Adrenal gland (tissue), 5 donors: ENCODE results near the gene ARID5A.

Source experiments
- CTCF ChIP-seq, 6 experiments: fragments of 450-650 bp in 4 of 6; fragments of 200-600 bp in 2 of 6; sonication (generic) in 1 of 6; IDR thresholded peaks; 1 replicate in 5 of 6; 2 replicates in 1 of 6; pipeline versions ENCODE4 v1.5.1 to v1.8.0; 2016 to 2021; ENCODE audit warnings: antibody characterized with exemption in 6 of 6, mild to moderate bottlenecking in 2 of 6, moderate library complexity in 1 of 6
- POLR2A ChIP-seq, 2 donors: fragments of 450-650 bp; IDR thresholded peaks; one replicate each; pipeline ENCODE4 v1.6.1; 2017; ENCODE audit warnings: antibody characterized with exemption in 2 of 2, mild to moderate bottlenecking in 2 of 2, moderate library complexity in 1 of 2
- donor health status: DM: no; HTN: no; CAD: no.

- TF ChIP-seq CTCF (IDR thresholded peaks at IDR 0.05) (no peak), POLR2A (IDR thresholded peaks at IDR 0.05) (no peak)
Measured at GRCh38 chr2:96525211-96525507, 11.4 kb upstream of the ARID5A start.
